IPS-20b (cell line): ENCODE results near the gene TMA16.

ENCODE experiments used
- H3K27ac ChIP-seq: one replicate; pipeline ENCODE4 v1.5.1; 2013; ENCODE audit warnings: low read length
- H3K27me3 ChIP-seq: 2 replicates; pipeline ENCODE4 v1.6.1; 2013; ENCODE audit warnings: mild to moderate bottlenecking, low read length, inconsistent platforms; ENCODE audit not compliant: insufficient read depth
- H3K36me3 ChIP-seq: 2 replicates; pipeline ENCODE4 v1.6.1; 2013; ENCODE audit warnings: low read depth, mild to moderate bottlenecking, inconsistent platforms, low read length, moderate library complexity; ENCODE audit not compliant: insufficient read depth
- H3K4me1 ChIP-seq: 2 replicates; pipeline ENCODE4 v1.6.1; 2013; ENCODE audit warnings: mild to moderate bottlenecking, control low read depth, inconsistent platforms, low read length, moderate library complexity; ENCODE audit not compliant: insufficient read depth
- H3K4me3 ChIP-seq: 2 replicates; pipeline ENCODE4 v1.5.1; 2013; ENCODE audit warnings: mild to moderate bottlenecking, low read length, inconsistent platforms
- H3K9ac ChIP-seq: 2 replicates; pipeline ENCODE4 v1.6.1; 2013; ENCODE audit warnings: low read depth, mild to moderate bottlenecking, inconsistent platforms, low read length, moderate library complexity
- H3K9me3 ChIP-seq: 2 replicates; pipeline ENCODE4 v1.6.1; 2013; ENCODE audit warnings: mild to moderate bottlenecking, low read depth, low read length, inconsistent platforms; ENCODE audit not compliant: insufficient read depth

The TMA16 gene

GRCh38 chr4:163565226-163566135 is 71.0 kb downstream of the TMA16 start:
- no peaks in the 10 kb centered on the region for H3K27me3 ChIP-seq
- no peaks in the 10 kb centered on the region for H3K36me3 ChIP-seq
- H3K9me3 ChIP-seq = no peaks in the 10 kb centered on the region
- peak overlapping the region; percentile 12; the same call in 1 of the 2 replicates for H3K4me3 ChIP-seq
- H3K4me1 ChIP-seq = peaks cover 20% of the 10 kb centered on the region
- no peak overlapping the region for H3K9ac ChIP-seq
- no peak overlapping the region for H3K27ac ChIP-seq

GRCh38 chr4:163566257-163566796 is 71.8 kb downstream of the TMA16 start:
- no peaks in the 10 kb centered on the region for H3K36me3 ChIP-seq
- peaks cover 20% of the 10 kb centered on the region for H3K4me1 ChIP-seq
- no peak overlapping the region for H3K9ac ChIP-seq
- H3K4me3 ChIP-seq = no peak overlapping the region
- no peak overlapping the region for H3K27ac ChIP-seq
- H3K27me3 ChIP-seq = no peaks in the 10 kb centered on the region
- no peaks in the 10 kb centered on the region for H3K9me3 ChIP-seq

DNA sequence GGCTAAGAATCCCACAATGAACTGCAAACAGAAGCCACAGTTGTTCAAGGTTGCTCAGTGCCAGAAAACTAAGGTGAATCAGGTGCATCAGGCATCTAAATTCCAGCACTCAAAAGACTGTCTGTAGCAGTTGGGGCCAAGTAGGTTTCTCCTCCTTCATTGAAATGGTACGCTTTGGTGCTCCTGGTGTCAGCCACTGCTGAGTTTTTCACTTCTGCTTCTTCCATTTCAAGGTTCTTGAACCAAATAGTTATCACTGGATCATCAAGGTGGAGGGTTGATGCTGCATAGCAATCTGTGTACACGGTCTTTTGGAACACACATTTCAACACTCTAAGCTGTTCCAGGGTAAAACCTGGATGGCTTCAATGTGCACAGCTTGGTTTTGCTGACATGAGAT is 74.4 kb downstream of the TMA16 start:
- Histone ChIP-seq H3K9me3 (no peaks in the 10 kb centered on the region), H3K4me1 (peaks cover 20% of the 10 kb centered on the region), H3K4me3 (no peak overlapping the region), H3K27ac (no peak overlapping the region), H3K36me3 (no peaks in the 10 kb centered on the region), H3K27me3 (no peaks in the 10 kb centered on the region), H3K9ac (no peak overlapping the region)
